Measurements from ENCODE around the gene OR2J2.
"Not testable (repeated sequence)": the region's sequence is repeated elsewhere in the genome, so short reads cannot be mapped to it uniquely, and the experiment has no call there.

The OR2J2 gene

DNA sequence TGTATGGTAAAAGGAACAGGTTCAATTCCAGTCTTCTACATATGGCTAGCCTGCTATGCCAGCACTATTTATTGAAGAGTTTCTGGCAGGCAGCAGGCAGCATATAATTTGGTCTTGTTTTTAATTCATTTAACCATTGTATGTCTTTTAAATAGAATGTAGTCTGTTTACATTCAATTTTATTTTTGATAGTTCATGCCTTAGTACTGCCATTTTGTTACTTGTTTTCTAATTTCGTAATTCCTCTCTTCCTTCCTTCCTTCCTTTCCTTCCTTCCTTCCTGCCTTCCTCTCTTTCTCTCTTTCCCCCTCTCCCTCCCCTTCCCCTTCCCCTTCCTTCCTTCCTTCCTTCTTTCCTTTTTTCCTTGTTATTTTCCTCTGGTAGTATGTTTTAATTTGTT, 17.6 kb upstream of the OR2J2 start (continued):
- TF ChIP-seq ZNF660 (tag by site-specific recombination; IDR thresholded peaks at IDR 0.05) (no peak), IKZF3 (tag by site-specific recombination; IDR thresholded peaks at IDR 0.05) (no peak), ZNF416 (tag by site-specific recombination; IDR thresholded peaks at IDR 0.05) (no peak), ZNF174 (tag by site-specific recombination; IDR thresholded peaks at IDR 0.05) (no peak), ZNF221 (tag by site-specific recombination; IDR thresholded peaks at IDR 0.05; ENCODE audit: borderline replicate concordance) (no peak), ZBTB21 (tag by site-specific recombination; IDR thresholded peaks at IDR 0.05) (no peak)
- TF ChIP-seq, protein P1, sequence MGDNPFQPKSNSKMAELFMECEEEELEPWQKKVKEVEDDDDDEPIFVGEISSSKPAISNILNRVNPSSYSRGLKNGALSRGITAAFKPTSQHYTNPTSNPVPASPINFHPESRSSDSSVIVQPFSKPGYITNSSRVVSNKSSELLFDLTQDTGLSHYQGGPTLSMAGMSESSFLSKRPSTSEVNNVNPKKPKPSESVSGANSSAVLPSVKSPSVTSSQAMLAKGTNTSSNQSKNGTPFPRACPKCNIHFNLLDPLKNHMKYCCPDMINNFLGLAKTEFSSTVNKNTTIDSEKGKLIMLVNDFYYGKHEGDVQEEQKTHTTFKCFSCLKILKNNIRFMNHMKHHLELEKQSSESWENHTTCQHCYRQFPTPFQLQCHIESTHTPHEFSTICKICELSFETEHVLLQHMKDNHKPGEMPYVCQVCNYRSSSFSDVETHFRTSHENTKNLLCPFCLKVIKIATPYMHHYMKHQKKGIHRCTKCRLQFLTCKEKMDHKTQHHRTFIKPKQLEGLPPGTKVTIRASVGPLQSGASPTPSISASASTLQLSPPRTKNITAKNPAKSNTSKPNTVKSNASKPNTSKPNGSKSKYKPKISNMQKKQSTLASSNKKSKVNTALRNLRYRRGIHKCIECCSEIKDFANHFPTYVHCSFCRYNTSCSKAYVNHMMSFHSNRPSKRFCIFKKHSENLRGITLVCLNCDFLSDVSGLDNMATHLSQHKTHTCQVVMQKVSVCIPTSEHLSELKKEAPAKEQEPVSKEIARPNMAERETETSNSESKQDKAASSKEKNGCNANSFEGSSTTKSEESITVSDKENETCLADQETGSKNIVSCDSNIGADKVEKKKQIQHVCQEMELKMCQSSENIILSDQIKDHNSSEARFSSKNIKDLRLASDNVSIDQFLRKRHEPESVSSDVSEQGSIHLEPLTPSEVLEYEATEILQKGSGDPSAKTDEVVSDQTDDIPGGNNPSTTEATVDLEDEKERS (tag by site-specific recombination; IDR thresholded peaks at IDR 0.05): no peak
- TF ChIP-seq, protein P2, sequence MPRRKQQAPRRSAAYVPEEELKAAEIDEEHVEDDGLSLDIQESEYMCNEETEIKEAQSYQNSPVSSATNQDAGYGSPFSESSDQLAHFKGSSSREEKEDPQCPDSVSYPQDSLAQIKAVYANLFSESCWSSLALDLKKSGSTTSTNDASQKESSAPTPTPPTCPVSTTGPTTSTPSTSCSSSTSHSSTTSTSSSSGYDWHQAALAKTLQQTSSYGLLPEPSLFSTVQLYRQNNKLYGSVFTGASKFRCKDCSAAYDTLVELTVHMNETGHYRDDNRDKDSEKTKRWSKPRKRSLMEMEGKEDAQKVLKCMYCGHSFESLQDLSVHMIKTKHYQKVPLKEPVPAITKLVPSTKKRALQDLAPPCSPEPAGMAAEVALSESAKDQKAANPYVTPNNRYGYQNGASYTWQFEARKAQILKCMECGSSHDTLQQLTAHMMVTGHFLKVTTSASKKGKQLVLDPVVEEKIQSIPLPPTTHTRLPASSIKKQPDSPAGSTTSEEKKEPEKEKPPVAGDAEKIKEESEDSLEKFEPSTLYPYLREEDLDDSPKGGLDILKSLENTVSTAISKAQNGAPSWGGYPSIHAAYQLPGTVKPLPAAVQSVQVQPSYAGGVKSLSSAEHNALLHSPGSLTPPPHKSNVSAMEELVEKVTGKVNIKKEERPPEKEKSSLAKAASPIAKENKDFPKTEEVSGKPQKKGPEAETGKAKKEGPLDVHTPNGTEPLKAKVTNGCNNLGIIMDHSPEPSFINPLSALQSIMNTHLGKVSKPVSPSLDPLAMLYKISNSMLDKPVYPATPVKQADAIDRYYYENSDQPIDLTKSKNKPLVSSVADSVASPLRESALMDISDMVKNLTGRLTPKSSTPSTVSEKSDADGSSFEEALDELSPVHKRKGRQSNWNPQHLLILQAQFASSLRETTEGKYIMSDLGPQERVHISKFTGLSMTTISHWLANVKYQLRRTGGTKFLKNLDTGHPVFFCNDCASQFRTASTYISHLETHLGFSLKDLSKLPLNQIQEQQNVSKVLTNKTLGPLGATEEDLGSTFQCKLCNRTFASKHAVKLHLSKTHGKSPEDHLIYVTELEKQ (tag by site-specific recombination; IDR thresholded peaks at IDR 0.05; ENCODE audit: borderline replicate concordance): no peak

DNA sequence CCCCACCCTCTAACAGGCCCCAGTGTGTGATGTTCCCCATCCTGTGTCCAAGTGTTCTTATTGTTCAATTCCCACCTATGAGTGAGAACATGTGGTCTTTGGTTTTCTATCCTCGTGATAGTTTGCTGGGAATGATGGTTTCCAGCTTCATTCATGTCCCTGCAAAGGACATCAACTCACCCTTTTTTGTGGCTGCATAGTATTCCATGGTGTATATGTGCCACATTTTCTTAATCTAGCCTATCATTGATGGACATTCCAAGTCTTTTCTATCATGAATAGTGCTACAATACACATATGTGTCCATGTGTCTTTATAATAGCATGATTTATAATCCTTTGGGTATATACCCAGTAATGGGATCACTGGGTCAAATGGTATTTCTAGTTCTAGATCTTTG, 15.5 kb upstream of the OR2J2 start:
- H3K4me3 ChIP-seq (ENCODE audit: low read depth, low read length); H3K27ac ChIP-seq (ENCODE audit: extremely low read depth, low read depth, low read length); H3K36me3 ChIP-seq (ENCODE audit: control insufficient read depth in 2 of 2, insufficient read depth in 1 of 2, low read length in 2 of 2); POLR2A ChIA-PET; CTCF ChIA-PET; H3K4me1 ChIP-seq (ENCODE audit: control insufficient read depth, insufficient read depth, low read length); H3K9me3 ChIP-seq (ENCODE audit: control insufficient read depth, insufficient read depth, low read depth, low read length): not testable (repeated sequence)
- peak; percentile 52; the same call in 1 of the 2 replicates for TF ChIP-seq ZNF146 (tag by site-specific recombination; IDR thresholded peaks at IDR 0.05)

DNA sequence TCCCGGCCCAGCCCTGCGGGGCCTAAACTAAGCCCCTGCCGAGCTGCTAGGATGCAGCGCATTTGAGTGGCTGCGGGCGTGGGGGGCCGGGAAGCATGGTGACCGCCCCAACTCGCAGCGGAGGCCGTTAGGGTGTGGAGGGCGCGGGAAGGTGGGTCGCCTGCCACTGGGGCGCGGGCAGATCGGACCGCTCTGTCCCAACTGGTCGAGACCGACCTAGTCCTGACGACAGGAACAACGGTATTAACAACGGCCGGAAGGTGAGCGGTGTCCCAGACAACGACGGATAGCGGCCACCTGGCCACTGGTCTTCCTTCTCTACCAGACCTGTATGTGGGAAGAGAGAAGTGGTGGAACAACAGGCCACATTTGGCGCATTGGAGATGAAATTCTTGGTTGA, 10.8 kb upstream of the OR2J2 start:
- CTCF ChIA-PET; H3K4me1 ChIP-seq (ENCODE audit: control insufficient read depth, insufficient read depth, low read length); H3K9me3 ChIP-seq (ENCODE audit: control insufficient read depth, insufficient read depth, low read depth, low read length); H3K36me3 ChIP-seq (ENCODE audit: control insufficient read depth in 2 of 2, insufficient read depth in 1 of 2, low read length in 2 of 2); H3K4me3 ChIP-seq (ENCODE audit: low read depth, low read length); H3K27ac ChIP-seq (ENCODE audit: extremely low read depth, low read depth, low read length): not testable (repeated sequence)
- POLR2A ChIA-PET: interaction anchor here (0.7 kb wide), 1 partner anchor 474 kb away, joined by 3 read pairs; no protein-coding TSS in a partner anchor

DNA sequence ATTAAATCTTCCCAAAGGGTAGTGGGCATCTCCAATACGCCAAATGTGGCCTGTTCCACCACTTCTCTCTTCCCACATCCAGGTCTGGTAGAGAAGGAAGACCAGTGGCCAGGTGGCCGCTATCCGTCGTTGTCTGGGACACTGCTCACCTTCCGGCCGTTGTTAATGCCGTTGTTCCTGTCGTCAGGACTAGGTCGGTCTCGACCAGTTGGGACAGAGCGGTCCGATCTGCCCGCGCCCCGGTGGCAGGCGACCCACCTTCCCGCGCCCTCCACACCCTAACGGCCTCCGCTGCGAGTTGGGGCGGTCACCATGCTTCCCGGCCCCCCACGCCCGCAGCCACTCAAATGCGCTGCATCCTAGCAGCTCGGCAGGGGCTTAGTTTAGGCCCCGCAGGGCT, 5.1 kb upstream of the OR2J2 start:
- CTCF ChIA-PET; H3K36me3 ChIP-seq (ENCODE audit: control insufficient read depth in 2 of 2, insufficient read depth in 1 of 2, low read length in 2 of 2); H3K4me1 ChIP-seq (ENCODE audit: control insufficient read depth, insufficient read depth, low read length); H3K4me3 ChIP-seq (ENCODE audit: low read depth, low read length); H3K27ac ChIP-seq (ENCODE audit: extremely low read depth, low read depth, low read length); H3K9me3 ChIP-seq (ENCODE audit: control insufficient read depth, insufficient read depth, low read depth, low read length); POLR2A ChIA-PET: not testable (repeated sequence)

DNA sequence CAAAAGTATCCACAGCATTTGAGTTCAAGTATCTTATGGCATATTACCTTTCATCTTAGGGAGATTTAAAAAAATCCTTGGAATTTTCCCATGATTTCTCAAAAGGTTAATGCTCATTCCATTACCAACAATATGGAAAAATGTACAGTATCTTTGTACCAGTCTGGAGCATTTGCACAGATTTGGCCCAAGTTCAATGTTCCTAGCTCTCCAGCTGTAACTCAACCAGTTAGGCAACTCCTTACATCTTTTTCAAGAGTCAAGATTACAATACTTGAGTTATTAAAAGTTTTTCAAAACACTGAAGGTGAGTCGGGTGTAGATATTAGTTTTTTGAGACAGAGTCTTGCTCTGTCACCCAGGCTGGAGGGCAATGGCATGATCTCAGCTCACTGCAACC, 1.0 kb downstream of the OR2J2 start:
- POLR2A ChIA-PET: no interaction called here
- Histone ChIP-seq H3K9me3 (ENCODE audit: control insufficient read depth, insufficient read depth, low read depth, low read length) (no peaks in the 10 kb centered on the region), H3K27ac (ENCODE audit: extremely low read depth, low read depth, low read length) (no peak overlapping the region), H3K4me1 (ENCODE audit: control insufficient read depth, insufficient read depth, low read length) (no peaks in the 10 kb centered on the region), H3K36me3 (ENCODE audit: control insufficient read depth in 2 of 2, insufficient read depth in 1 of 2, low read length in 2 of 2) (no peaks in the 10 kb centered on the region), H3K4me3 (ENCODE audit: low read depth, low read length) (no peak overlapping the region)
- CTCF ChIA-PET: no interaction called here
- no peak for TF ChIP-seq ZNF155 (tag by site-specific recombination; IDR thresholded peaks at IDR 0.05)
- TF ChIP-seq, protein P3, sequence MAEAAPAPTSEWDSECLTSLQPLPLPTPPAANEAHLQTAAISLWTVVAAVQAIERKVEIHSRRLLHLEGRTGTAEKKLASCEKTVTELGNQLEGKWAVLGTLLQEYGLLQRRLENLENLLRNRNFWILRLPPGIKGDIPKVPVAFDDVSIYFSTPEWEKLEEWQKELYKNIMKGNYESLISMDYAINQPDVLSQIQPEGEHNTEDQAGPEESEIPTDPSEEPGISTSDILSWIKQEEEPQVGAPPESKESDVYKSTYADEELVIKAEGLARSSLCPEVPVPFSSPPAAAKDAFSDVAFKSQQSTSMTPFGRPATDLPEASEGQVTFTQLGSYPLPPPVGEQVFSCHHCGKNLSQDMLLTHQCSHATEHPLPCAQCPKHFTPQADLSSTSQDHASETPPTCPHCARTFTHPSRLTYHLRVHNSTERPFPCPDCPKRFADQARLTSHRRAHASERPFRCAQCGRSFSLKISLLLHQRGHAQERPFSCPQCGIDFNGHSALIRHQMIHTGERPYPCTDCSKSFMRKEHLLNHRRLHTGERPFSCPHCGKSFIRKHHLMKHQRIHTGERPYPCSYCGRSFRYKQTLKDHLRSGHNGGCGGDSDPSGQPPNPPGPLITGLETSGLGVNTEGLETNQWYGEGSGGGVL (tag by site-specific recombination; IDR thresholded peaks at IDR 0.05): no peak
- TF ChIP-seq EGR2 (tag by site-specific recombination; IDR thresholded peaks at IDR 0.05; ENCODE audit: low read depth): no peak
- TF ChIP-seq ZNF174 (tag by site-specific recombination; IDR thresholded peaks at IDR 0.05): no peak
- TF ChIP-seq ZNF768 (tag by site-specific recombination; IDR thresholded peaks at IDR 0.05): no peak
- TF ChIP-seq ZBTB8A (tag by site-specific recombination; IDR thresholded peaks at IDR 0.05): no peak
- no peak for TF ChIP-seq PRDM1 (tag by site-specific recombination; IDR thresholded peaks at IDR 0.05)
- TF ChIP-seq ZNF747 (tag by site-specific recombination; IDR thresholded peaks at IDR 0.05): no peak
